VCaP (cell line): ENCODE data around the gene TUBGCP5.
A peak's percentile ranks its signal among the peaks of the same experiment; 100 is the strongest.
"Not testable (repeated sequence)": the region's sequence is repeated elsewhere in the genome, so short reads cannot be mapped to it uniquely, and the experiment has no call there.

ENCODE experiments used
- H3K27ac ChIP-seq: fragments of 450-650 bp; 2 replicates; pipeline ENCODE4 v1.5.1; 2017
- TF ChIP-seq, protein P1 (sequence below): fragments of 450-650 bp; conservative IDR thresholded peaks from 2 replicates; pipeline ENCODE4 v1.5.1; 2017; ENCODE audit warnings: mild to moderate bottlenecking, moderate library complexity

The TUBGCP5 gene

DNA sequence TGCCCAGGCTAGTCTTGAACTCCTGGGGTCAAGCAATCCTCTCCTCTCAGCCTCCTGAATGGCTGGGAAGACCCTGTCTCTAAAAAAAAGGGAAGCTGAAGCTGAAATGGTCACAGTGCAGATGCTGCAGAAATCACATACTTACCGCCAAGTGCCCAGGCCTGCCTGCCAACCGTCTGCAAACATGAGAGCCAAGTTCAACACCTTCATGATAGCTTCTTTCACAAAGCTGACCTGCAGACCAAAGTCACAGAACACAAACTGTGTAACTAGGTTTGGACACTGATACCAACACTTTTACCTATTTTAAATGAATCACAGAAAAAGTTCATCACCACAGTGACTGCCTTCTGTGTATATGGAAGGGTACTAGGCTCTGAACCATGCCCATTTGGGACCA lies 36.4 kb downstream of the TUBGCP5 start:
- no peak overlapping the region for H3K27ac ChIP-seq
- TF ChIP-seq, protein P1, sequence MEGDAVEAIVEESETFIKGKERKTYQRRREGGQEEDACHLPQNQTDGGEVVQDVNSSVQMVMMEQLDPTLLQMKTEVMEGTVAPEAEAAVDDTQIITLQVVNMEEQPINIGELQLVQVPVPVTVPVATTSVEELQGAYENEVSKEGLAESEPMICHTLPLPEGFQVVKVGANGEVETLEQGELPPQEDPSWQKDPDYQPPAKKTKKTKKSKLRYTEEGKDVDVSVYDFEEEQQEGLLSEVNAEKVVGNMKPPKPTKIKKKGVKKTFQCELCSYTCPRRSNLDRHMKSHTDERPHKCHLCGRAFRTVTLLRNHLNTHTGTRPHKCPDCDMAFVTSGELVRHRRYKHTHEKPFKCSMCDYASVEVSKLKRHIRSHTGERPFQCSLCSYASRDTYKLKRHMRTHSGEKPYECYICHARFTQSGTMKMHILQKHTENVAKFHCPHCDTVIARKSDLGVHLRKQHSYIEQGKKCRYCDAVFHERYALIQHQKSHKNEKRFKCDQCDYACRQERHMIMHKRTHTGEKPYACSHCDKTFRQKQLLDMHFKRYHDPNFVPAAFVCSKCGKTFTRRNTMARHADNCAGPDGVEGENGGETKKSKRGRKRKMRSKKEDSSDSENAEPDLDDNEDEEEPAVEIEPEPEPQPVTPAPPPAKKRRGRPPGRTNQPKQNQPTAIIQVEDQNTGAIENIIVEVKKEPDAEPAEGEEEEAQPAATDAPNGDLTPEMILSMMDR, result no peak

DNA sequence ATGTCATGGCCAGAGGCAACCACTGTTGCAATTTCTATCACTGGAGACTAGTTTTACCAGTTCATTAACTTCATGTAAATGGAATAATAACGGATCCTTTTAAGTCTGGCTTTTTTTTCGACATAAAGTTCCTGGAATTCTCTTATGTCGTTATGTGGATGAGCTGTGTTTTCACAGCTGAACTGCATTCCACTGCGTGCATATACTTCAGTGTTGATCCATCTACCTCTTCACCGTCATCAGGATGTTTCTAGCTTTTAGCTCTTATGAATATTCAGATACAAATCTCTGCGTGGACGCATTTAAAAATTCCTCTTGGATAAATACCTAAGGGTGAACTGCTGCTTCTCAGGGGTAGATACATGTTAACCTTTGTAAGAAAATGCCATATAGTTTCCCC lies 43.6 kb downstream of the TUBGCP5 start:
- TF ChIP-seq, protein P1, result no peak
- H3K27ac ChIP-seq, result no peak overlapping the region

DNA sequence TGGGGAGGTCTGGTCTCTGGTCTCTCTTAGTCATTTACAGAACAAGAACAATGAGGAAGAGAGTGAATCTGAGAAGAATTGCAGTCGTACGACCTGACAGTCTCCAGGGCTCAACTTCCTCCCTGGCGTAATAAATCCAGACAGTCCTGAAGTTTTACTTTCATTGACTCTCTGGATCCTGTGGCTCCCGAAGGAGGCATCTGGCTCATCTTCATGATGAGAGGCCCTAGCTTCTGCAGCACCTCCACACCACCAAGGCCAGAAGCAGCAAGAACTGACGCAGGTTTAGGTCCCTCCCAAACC lies 47.4 kb downstream of the TUBGCP5 start:
- TF ChIP-seq, protein P1, result no peak

DNA sequence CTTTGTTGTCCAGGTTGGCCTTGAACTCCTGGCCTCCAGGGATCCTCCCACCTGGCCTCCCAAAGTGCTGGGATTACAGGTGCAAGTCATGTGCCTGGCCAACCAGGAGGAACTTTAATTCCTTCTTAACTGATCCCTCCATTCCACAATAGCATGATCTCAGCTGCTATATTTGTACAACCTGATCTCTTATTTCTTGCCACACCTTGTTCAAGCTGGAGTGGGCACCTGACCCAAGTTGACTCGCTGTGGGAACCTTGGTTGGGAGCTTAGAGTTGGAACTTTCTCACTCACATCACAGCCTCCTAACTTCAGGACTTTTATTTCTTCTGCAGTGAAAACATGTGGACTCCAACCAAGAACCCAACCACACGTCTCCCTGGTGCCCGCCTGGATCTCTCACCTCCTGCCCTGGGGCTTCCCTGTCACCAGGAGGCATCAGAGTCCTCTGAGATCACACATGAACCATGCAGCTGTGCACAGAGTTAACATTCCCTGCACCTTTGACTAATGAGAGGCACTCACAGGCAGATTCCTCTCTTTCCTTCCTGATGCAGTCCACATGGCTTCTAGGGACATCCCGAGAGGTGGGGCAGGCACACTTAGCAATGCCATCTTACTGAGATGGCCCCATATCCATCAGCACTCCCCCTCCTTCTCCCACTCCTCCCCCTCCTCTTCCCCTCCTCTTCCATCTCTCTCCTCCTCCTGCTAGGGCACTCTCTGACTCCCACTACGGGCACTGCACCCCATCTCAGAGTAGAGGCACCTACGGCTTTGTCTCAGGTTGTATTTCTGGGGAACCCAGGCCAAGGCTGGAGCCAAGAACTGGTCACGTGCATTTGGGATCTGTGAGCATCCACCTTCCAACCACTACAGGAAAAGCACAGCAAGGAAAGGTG lies 49.5 kb downstream of the TUBGCP5 start:
- TF ChIP-seq, protein P1, result no peak

More for the DNA sequence above, 47.4 kb downstream of the TUBGCP5 start:
- H3K27ac ChIP-seq, result no peak overlapping the region

DNA sequence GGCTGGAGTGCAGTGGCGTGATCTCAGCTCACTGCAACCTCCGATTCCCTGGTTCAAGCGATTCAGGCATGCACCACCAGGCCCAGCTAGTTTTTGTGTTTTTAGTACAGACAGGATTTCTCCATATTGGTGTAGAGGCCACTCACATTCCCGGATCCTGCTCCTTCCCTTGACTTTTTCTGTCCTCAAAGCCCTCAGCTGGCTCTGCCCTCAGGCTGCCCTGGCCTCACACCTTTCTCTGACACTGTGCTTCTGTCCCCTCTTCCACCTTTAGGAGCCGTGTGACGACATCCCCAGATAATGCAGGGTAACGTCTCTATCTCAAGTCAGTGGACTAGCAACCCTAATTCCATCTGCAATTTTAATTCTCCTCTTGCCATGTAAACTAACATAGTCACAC lies 50.6 kb downstream of the TUBGCP5 start:
- TF ChIP-seq, protein P1, result no peak
- H3K27ac ChIP-seq, result no peak overlapping the region

More for the DNA sequence above, 49.5 kb downstream of the TUBGCP5 start:
- no peak overlapping the region for H3K27ac ChIP-seq

DNA sequence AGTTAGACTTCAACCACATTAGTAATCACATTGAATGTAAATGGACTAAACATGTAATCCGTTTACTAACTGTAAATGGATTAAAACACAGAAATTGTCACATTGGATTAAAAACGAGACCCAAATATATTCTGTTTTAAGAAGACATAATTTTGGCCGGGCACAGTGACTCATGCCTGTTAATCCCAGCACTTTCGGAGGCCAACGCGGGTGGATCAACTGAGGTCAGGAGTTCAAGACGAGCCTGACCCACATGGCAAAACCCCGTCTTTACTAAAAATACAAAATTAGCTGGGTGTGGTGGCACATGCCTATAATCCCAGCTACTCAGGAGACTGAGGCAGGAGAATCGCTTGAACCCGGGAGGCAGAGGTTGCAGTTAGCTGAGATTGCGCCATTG lies 57.4 kb downstream of the TUBGCP5 start:
- not testable (repeated sequence) for H3K27ac ChIP-seq

DNA sequence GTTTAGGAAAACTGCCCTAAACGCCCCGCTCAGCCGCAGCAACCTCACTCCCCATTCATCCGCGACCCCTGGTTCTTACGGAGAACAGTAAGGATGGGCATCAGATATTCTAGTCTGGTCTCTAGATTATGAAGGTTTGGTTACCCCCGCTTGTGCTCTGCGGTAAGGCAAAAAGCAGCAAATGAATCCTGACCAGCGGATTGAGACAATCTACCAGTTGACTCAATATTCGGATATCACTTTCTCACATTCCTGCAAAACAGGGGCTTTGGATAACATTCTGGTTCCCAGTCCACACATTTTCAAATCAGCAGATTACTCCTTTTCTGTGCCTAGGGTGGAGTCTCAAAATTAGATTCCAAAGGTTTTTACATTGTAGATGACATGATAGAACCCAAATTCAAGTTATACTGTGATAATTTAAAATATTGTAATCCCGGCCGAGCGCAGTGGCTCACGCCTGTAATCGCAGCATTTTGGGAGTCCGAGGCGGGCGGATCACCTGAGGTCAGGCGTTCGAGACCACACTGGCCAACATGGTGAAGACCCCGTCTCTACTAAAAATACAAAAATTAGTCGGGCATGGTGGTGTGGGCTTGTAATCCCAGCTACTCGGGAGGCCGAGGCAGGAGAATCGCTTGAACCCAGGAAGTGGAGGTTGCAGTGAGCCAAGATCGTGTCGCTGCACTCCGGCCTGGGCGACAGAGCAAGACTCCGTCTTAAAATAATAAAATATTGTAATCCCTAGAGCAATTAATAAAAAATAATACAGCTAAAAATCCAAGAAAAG lies 58.1 kb downstream of the TUBGCP5 start:
- TF ChIP-seq, protein P1, result no peak
- H3K27ac ChIP-seq, result peak overlapping the region; percentile 92
